Upper lobe of left lung (tissue), 6 donors: Measurements from ENCODE around the gene ZNF496. TPM values are rescaled to one million over a fixed set of nuclear protein-coding genes. Genes with fewer than 3 reads are reported as not detected.
A peak's percentile ranks its signal among the peaks of the same experiment; 100 is the strongest.

Experiments used
- ATAC-seq, 2 donors: fragments of 200-7000 bp; cut with Tn5 transposase; one replicate each; pipeline ENCODE4 v1.9.1; 2022; ENCODE audit warnings: mild to moderate bottlenecking in 2 of 2, moderate library complexity in 2 of 2; ENCODE audit not compliant: low FRiP score in 2 of 2
- DNase-seq, 2 donors: peaks; one replicate each; pipeline ENCODE4 v3.0.0-alpha.2; 2019 to 2020
- H3K27ac ChIP-seq, 4 donors: fragments of 200-600 bp; sonication (generic); one replicate each; pipeline ENCODE4 v1.5.1; 2016 to 2019
- H3K27me3 ChIP-seq, 4 donors: fragments of 200-600 bp; sonication (generic); one replicate each; pipeline ENCODE4 v1.5.1; 2017 to 2019
- H3K36me3 ChIP-seq, 4 donors: fragments of 200-600 bp; sonication (generic); one replicate each; pipeline ENCODE4 v1.5.1; 2016 to 2019
- H3K4me1 ChIP-seq, 4 donors: fragments of 200-600 bp; sonication (generic); one replicate each; pipeline ENCODE4 v1.5.1; 2018 to 2019
- H3K4me3 ChIP-seq, 4 donors: fragments of 200-600 bp; sonication (generic); one replicate each; pipeline ENCODE4 v1.5.1; 2017 to 2019; ENCODE audit warnings: mild to moderate bottlenecking in 2 of 4, moderate library complexity in 1 of 4
- H3K9me3 ChIP-seq, 4 donors: fragments of 200-600 bp; sonication (generic); one replicate each; pipeline ENCODE4 v1.5.1; 2018 to 2019
- CTCF ChIP-seq, 6 experiments: fragments of 450-650 bp in 4 of 6; fragments of 200-600 bp in 2 of 6; sonication (generic) in 2 of 6; IDR thresholded peaks; one replicate each; pipeline ENCODE4 v1.5.1; 2016 to 2019; ENCODE audit warnings: antibody characterized with exemption in 6 of 6
- EP300 ChIP-seq, 4 donors: sonication (generic); formaldehyde crosslinking; IDR thresholded peaks; one replicate each; pipeline ENCODE4 v1.5.1; 2017; ENCODE audit warnings: antibody characterized with exemption in 4 of 4, control low read depth in 2 of 4
- POLR2A ChIP-seq, 4 donors: fragments of 450-650 bp; IDR thresholded peaks; one replicate each; pipeline ENCODE4 v1.5.1; 2016 to 2017; ENCODE audit warnings: antibody characterized with exemption in 4 of 4, mild to moderate bottlenecking in 2 of 4
- POLR2AphosphoS5 ChIP-seq, 2 donors: sonication (generic); formaldehyde crosslinking; IDR thresholded peaks; one replicate each; pipeline ENCODE4 v1.5.1; 2017; ENCODE audit warnings: antibody characterized with exemption in 2 of 2
- WGBS, 2 donors: methylation state at CpG; one replicate each; pipeline ENCODE4 v1.1.5; 2017 to 2018; 5-methylcytosine and 5-hydroxymethylcytosine counted together
- total RNA-seq, 6 donors: library from RNA; depleted of rRNA in 4 of 6; stranded (reverse); fragments of >200 nt in 4 of 6; gene quantifications; one replicate each; pipeline versions ENCODE4 v1.1.0 to v1.2.1, GENCODE V29; 2016 to 2021
- donor health status: DM: no; HTN: no; CAD: no; lungs with moderate emphysema.
- donor health status: DM: no; HTN: yes; CAD: no; lungs with severe emphysema.

ZNF496 gene
- total RNA-seq, 6 donors from 2014 or later: 20.8 to 59.7 (median 27.2) TPM

DNA sequence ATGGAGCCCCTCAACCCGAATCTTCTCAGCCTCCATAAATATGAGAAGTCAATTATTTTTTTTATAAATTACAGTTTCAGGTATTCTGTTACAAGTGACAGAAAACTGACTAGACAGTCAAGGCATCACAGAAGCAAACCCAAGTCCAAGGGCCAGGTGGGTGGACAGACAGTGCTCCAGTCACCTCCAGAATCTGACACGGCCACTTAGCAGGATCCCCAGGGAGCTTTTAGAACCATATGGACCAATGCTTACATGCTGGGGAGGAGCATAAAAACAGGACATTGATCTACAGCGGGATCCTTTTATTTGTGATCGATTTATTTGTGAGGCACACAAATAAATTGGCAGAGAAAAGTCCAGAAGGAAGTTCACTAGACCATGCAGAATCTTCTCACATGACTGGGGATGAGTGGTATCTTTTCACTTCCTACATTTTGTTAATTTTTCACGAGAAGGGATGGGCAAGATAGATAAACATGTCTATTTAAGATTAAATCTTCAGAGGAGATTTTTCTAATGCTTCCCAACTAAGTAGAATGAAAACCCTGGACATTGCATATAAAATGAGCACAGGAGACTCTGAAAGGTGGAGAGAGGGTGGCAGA is 15.0 kb downstream of the ZNF496 start:
- no peak overlapping the region for H3K4me3 ChIP-seq
- H3K9me3 ChIP-seq: no peaks in the 10 kb centered on the region
- H3K27me3 ChIP-seq: no peaks in the 10 kb centered on the region
- H3K4me1 ChIP-seq: no peaks in the 10 kb centered on the region
- H3K36me3 ChIP-seq: peaks cover 0 to 70% (median 14%) of the 10 kb centered on the region in 4 donors
- DNase-seq: no peak
- H3K27ac ChIP-seq: no peak overlapping the region
- 87 to 89% methylated on average over 5 of the region's 5 CpGs for WGBS, 2 donors
- ATAC-seq: no peak
- TF ChIP-seq POLR2A (IDR thresholded peaks at IDR 0.05): no peak
- TF ChIP-seq EP300 (IDR thresholded peaks at IDR 0.05): no peak
- TF ChIP-seq CTCF (IDR thresholded peaks at IDR 0.05): no peak
- TF ChIP-seq POLR2AphosphoS5 (IDR thresholded peaks at IDR 0.05): no peak

DNA sequence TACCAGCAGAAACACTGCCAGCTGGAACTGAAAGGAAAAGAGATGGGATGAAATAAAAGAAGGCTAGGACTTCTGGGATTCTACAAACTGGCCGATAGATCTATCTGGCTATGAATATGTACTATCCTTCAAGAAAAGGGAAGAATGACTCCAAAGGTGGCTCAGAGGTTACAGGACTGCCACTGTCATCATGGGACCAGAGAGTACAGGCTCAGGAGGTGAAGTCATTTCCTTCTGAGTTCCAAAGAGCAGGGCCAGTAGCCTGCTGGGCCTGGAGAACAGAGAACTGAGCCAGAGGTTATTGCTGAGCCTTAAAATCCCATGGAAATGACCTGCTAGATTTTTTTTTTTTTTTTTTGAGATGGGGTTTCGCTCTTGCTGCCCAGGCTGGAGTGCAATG is 27.6 kb downstream of the ZNF496 start:
- TF ChIP-seq CTCF (IDR thresholded peaks at IDR 0.05) (no peak), POLR2A (IDR thresholded peaks at IDR 0.05) (no peak), POLR2AphosphoS5 (IDR thresholded peaks at IDR 0.05) (no peak), EP300 (IDR thresholded peaks at IDR 0.05) (no peak)
- no peaks in the 10 kb centered on the region for H3K9me3 ChIP-seq
- ATAC-seq (no peak), DNase-seq (no peak)
- H3K27ac ChIP-seq: no peak overlapping the region
- H3K4me3 ChIP-seq: no peak overlapping the region
- no peaks in the 10 kb centered on the region for H3K4me1 ChIP-seq
- H3K27me3 ChIP-seq: no peaks in the 10 kb centered on the region
- 89 to 99% methylated on average over 2 of the region's 2 CpGs for WGBS, 2 donors
- peaks cover 19 to 82% (median 52%) of the 10 kb centered on the region in 4 donors for H3K36me3 ChIP-seq

GRCh38 chr1:247303216-247303615 is 28.5 kb downstream of the ZNF496 start:
- H3K4me3 ChIP-seq: no peak overlapping the region
- H3K27me3 ChIP-seq: no peaks in the 10 kb centered on the region
- H3K4me1 ChIP-seq: no peaks in the 10 kb centered on the region
- H3K9me3 ChIP-seq: no peaks in the 10 kb centered on the region
- ATAC-seq (no peak), DNase-seq (no peak)
- H3K27ac ChIP-seq: no peak overlapping the region
- WGBS, 2 donors: 47 to 77% methylated on average over 5 of the region's 5 CpGs
- peaks cover 19 to 80% (median 47%) of the 10 kb centered on the region in 4 donors for H3K36me3 ChIP-seq
- TF ChIP-seq POLR2A (IDR thresholded peaks at IDR 0.05) (no peak), POLR2AphosphoS5 (IDR thresholded peaks at IDR 0.05) (no peak), CTCF (IDR thresholded peaks at IDR 0.05) (no peak), EP300 (IDR thresholded peaks at IDR 0.05) (no peak)

DNA sequence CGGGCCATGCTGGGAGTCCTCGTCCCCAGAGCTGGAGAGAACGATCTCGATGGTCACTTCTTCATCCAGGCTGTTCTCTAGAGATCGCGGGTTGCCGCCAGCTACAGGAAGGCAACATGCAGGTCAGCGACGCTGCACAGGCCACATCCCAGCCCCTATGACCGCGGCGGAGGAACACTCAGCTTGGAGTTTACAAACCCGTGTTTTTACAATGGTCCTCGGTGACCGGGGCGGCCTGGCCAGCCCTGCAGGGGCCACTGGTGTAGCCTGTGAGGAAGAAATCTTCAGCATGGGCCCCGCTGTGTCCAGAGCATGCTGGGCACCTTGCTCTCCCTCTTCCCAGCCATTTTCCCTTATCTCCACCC is 30.5 kb downstream of the ZNF496 start:
- 96 to 98% methylated on average over 9 to 17 of the region's 17 CpGs for WGBS, 2 donors
- peak in 1 of 2 donors; percentile 74 for DNase-seq
- ATAC-seq: no peak
- TF ChIP-seq CTCF (IDR thresholded peaks at IDR 0.05) (no peak), POLR2A (IDR thresholded peaks at IDR 0.05) (no peak), POLR2AphosphoS5 (IDR thresholded peaks at IDR 0.05) (no peak), EP300 (IDR thresholded peaks at IDR 0.05) (no peak)
- Histone ChIP-seq H3K27ac (no peak overlapping the region), H3K4me1 (no peaks in the 10 kb centered on the region), H3K9me3 (no peaks in the 10 kb centered on the region), H3K4me3 (no peak overlapping the region), H3K27me3 (no peaks in the 10 kb centered on the region), H3K36me3 (peaks cover 7 to 61% (median 34%) of the 10 kb centered on the region in 4 donors)
